Melanocyte of skin (primary cell): ENCODE data around the gene AKAP1. TPM values are rescaled to one million over a fixed set of nuclear protein-coding genes. Genes with fewer than 3 reads are reported as not detected.

Experiments used
- total RNA-seq, 2 donors: library from RNA; depleted of rRNA; stranded (reverse); fragments of >200 nt; gene quantifications; 2 replicates each; pipeline ENCODE4 v1.2.3, GENCODE V29; 2012

The AKAP1 gene, protein sequence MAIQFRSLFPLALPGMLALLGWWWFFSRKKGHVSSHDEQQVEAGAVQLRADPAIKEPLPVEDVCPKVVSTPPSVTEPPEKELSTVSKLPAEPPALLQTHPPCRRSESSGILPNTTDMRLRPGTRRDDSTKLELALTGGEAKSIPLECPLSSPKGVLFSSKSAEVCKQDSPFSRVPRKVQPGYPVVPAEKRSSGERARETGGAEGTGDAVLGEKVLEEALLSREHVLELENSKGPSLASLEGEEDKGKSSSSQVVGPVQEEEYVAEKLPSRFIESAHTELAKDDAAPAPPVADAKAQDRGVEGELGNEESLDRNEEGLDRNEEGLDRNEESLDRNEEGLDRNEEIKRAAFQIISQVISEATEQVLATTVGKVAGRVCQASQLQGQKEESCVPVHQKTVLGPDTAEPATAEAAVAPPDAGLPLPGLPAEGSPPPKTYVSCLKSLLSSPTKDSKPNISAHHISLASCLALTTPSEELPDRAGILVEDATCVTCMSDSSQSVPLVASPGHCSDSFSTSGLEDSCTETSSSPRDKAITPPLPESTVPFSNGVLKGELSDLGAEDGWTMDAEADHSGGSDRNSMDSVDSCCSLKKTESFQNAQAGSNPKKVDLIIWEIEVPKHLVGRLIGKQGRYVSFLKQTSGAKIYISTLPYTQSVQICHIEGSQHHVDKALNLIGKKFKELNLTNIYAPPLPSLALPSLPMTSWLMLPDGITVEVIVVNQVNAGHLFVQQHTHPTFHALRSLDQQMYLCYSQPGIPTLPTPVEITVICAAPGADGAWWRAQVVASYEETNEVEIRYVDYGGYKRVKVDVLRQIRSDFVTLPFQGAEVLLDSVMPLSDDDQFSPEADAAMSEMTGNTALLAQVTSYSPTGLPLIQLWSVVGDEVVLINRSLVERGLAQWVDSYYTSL
- 10 to 100 TPM; 26.2 to 30.6 TPM for total RNA-seq

DNA sequence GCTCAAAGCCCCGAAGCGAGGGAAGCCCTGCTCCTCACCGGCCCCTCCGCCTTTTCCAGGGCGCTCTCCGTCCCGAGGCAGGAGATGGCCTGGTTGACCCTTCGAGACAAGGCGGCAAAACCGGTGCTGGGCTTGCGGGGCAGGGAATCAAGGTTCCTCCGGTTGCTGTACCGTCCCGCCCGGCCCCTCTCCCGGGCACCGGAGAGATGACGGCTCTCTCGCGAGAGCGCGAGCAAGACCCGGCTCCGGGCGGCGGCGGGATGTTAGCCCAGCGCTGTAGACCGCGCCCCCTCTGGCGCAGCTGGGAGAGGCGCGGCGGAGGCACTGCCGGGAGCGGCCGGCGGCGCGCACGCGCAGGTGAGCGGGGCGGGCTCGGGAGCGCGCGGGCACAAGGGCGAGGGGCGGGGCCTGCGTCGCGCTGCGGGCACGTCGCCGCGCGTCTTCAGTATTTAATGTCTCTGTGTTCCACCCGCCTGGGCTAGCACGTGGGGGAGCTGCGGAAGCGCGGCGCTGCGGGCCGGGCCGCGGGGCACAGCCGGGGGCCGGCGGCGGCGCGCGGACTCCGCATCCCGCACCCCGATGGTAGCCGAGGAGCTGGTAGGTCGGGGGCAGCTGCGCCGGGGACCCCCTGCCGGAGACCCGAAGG lies at the start of gene AKAP1:
Gene AKAP1, plus strand, starts transcription at position 445 of the 646 bp plus-strand sequence. CDS start 20,219 bp downstream, outside the sequence.

Other genes with a start within 250 kb of the AKAP1 start
- gene TRIM25, start 171.2 kb upstream of the AKAP1 start, total RNA-seq: 100 to 1,000 TPM; 111 to 113 TPM
- gene COIL, start 124.2 kb upstream of the AKAP1 start, total RNA-seq: 10 to 100 TPM in 1 of 2 donors, 1 to 10 TPM in 1; 8.6 to 12.0 TPM
- 10 to 100 TPM; 69.3 to 96.0 TPM for gene SCPEP1, start 107.1 kb upstream of the AKAP1 start, total RNA-seq
- 10 to 100 TPM; 37.2 to 68.9 TPM for gene MSI2, start 171.3 kb downstream of the AKAP1 start, total RNA-seq